ENCODE measurements around the gene PLXNA4.

PLXNA4 gene

DNA sequence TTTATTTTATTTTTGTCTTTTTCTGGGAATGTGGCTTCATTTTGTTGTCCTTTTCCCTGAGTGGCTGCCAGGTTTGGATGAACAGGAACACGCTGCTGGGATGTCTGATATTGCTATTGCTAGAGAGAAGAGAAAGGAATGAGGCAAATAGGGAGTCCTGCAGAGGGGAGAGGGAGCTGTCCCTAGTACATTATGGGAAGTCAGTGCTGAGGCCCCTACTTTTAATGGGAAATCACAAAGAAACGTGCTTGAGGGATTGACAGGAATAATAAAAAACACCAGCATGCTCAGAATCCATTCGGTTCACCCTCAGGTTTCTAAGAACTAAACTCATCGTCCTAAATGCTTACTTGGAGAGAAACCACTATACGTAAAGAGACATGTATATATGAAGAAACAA, 306.6 kb downstream of the PLXNA4 start:
- DNase-seq, result no peak
- Histone ChIP-seq H3K4me2 (ENCODE audit: low read length, poor library complexity, severe bottlenecking) (no peak overlapping the region), H3K23ac (ENCODE audit: low read length in 2 of 2) (no peak overlapping the region), H2BK15ac (ENCODE audit: low read depth, poor library complexity, severe bottlenecking) (no peak overlapping the region), H2AK5ac (ENCODE audit: low read length, severe bottlenecking) (no peak overlapping the region), H3K4ac (ENCODE audit: low read depth in 1 of 2, low read length in 2 of 2) (no peak overlapping the region), H3K27ac (ENCODE audit: low read length, poor library complexity, severe bottlenecking) (no peak overlapping the region), H3K18ac (ENCODE audit: low read depth in 1 of 2, low read length in 2 of 2) (no peak overlapping the region), H2BK5ac (ENCODE audit: low read depth, low read length, poor library complexity, severe bottlenecking) (no peak overlapping the region), H2AFZ (ENCODE audit: low read depth, low read length) (no peak overlapping the region), H3K14ac (ENCODE audit: low read length in 2 of 2) (no peak overlapping the region), H3K36me3 (ENCODE audit: control insufficient read depth in 1 of 2, insufficient read depth in 2 of 2, low read depth in 1 of 2, low read length in 2 of 2) (no peaks in the 10 kb centered on the region), H3K79me1 (replicated peaks; ENCODE audit: low read length, poor library complexity, severe bottlenecking) (no peaks in the 10 kb centered on the region), H4K91ac (ENCODE audit: low read length) (no peak overlapping the region), H4K8ac (ENCODE audit: low read length) (no peak overlapping the region), H2BK12ac (ENCODE audit: low read length in 2 of 2) (no peak overlapping the region), H3K9ac (ENCODE audit: low read length) (no peak overlapping the region), H3K4me3 (ENCODE audit: insufficient read depth in 1 of 2, low read depth in 1 of 2, low read length in 2 of 2) (no peak overlapping the region), H3K4me1 (ENCODE audit: control insufficient read depth, insufficient read depth, low read depth, low read length) (no peaks in the 10 kb centered on the region), H3K9me3 (ENCODE audit: control insufficient read depth, low read length) (no peaks in the 10 kb centered on the region), H3K27me3 (ENCODE audit: control insufficient read depth in 1 of 2, insufficient read depth in 1 of 2, low read length in 2 of 2) (no peaks in the 10 kb centered on the region), H2BK120ac (ENCODE audit: low read depth, low read length) (no peak overlapping the region)
- WGBS, result 38% methylated on average over 2 of the region's 5 CpGs

DNA sequence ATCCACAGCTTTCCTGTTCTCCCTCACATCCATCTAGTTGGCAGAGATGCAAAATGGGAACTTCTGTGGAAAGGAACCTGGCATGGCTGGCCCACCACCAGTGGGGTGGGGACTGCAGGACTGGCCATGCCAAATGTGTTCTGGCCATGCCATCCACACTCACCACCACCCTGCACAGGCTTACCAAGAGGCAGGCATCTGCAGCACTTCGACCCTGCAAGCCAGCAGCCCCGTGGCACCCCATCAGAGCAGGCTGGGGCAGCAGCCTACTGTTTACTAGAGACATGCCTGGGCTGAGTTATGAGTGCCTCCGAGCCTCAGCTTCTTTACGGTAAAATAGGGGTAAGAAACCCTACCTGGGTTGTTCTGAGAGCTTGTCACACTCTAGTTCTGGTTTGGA, 313.1 kb downstream of the PLXNA4 start:
- H2AFZ ChIP-seq (ENCODE audit: low read depth, low read length), result no peak overlapping the region
- no peaks in the 10 kb centered on the region for H3K79me1 ChIP-seq (replicated peaks; ENCODE audit: low read length, poor library complexity, severe bottlenecking)
- no peaks in the 10 kb centered on the region for H3K9me3 ChIP-seq (ENCODE audit: control insufficient read depth, low read length)
- no peak overlapping the region for H2BK15ac ChIP-seq (ENCODE audit: low read depth, poor library complexity, severe bottlenecking)
- H2BK120ac ChIP-seq (ENCODE audit: low read depth, low read length), result no peak overlapping the region
- no peak overlapping the region for H4K8ac ChIP-seq (ENCODE audit: low read length)
- H3K36me3 ChIP-seq (ENCODE audit: control insufficient read depth in 1 of 2, insufficient read depth in 2 of 2, low read depth in 1 of 2, low read length in 2 of 2), result no peaks in the 10 kb centered on the region
- H3K4me1 ChIP-seq (ENCODE audit: control insufficient read depth, insufficient read depth, low read depth, low read length), result no peaks in the 10 kb centered on the region
- no peak overlapping the region for H3K27ac ChIP-seq (ENCODE audit: low read length, poor library complexity, severe bottlenecking)
- no peak overlapping the region for H3K4me3 ChIP-seq (ENCODE audit: insufficient read depth in 1 of 2, low read depth in 1 of 2, low read length in 2 of 2)
- 69% methylated on average over 4 of the region's 4 CpGs for WGBS
- H3K27me3 ChIP-seq (ENCODE audit: control insufficient read depth in 1 of 2, insufficient read depth in 1 of 2, low read length in 2 of 2), result peaks cover 0 to 12% of the 10 kb centered on the region in 2 experiments
- H2AK5ac ChIP-seq (ENCODE audit: low read length, severe bottlenecking), result no peak overlapping the region
- no peak overlapping the region for H3K4ac ChIP-seq (ENCODE audit: low read depth in 1 of 2, low read length in 2 of 2)
- no peak overlapping the region for H3K23ac ChIP-seq (ENCODE audit: low read length in 2 of 2)
- no peak overlapping the region for H3K18ac ChIP-seq (ENCODE audit: low read depth in 1 of 2, low read length in 2 of 2)
- DNase-seq, result no peak
- no peak overlapping the region for H3K9ac ChIP-seq (ENCODE audit: low read length)
- H3K4me2 ChIP-seq (ENCODE audit: low read length, poor library complexity, severe bottlenecking), result no peak overlapping the region
- no peak overlapping the region for H2BK12ac ChIP-seq (ENCODE audit: low read length in 2 of 2)
- no peak overlapping the region for H2BK5ac ChIP-seq (ENCODE audit: low read depth, low read length, poor library complexity, severe bottlenecking)
- no peak overlapping the region for H3K14ac ChIP-seq (ENCODE audit: low read length in 2 of 2)
- H4K91ac ChIP-seq (ENCODE audit: low read length), result no peak overlapping the region

DNA sequence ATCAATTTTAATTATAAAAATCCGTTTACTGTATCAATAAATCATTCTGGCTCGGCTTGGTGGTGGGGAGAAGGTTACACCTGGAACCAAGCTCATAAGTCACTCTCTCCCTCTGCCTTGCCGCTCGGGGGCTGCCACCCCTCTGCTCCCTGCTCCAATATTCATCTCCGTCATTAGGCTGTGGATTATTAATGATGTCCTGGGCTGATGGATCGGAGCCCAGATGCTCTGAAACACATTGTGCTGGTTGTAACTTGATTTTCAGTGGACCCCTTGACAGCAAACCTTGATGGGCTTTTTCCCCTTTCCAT, 314.2 kb downstream of the PLXNA4 start:
- Histone ChIP-seq H2AFZ (ENCODE audit: low read depth, low read length) (no peak overlapping the region), H3K18ac (ENCODE audit: low read depth in 1 of 2, low read length in 2 of 2) (no peak overlapping the region), H3K79me1 (replicated peaks; ENCODE audit: low read length, poor library complexity, severe bottlenecking) (no peaks in the 10 kb centered on the region), H3K14ac (ENCODE audit: low read length in 2 of 2) (no peak overlapping the region), H2BK5ac (ENCODE audit: low read depth, low read length, poor library complexity, severe bottlenecking) (no peak overlapping the region), H3K4me2 (ENCODE audit: low read length, poor library complexity, severe bottlenecking) (no peak overlapping the region), H3K4me3 (ENCODE audit: insufficient read depth in 1 of 2, low read depth in 1 of 2, low read length in 2 of 2) (no peak overlapping the region), H3K27me3 (ENCODE audit: control insufficient read depth in 1 of 2, insufficient read depth in 1 of 2, low read length in 2 of 2) (peaks cover 0 to 12% of the 10 kb centered on the region in 2 experiments), H3K23ac (ENCODE audit: low read length in 2 of 2) (no peak overlapping the region), H3K4me1 (ENCODE audit: control insufficient read depth, insufficient read depth, low read depth, low read length) (no peaks in the 10 kb centered on the region), H2BK120ac (ENCODE audit: low read depth, low read length) (no peak overlapping the region), H2AK5ac (ENCODE audit: low read length, severe bottlenecking) (no peak overlapping the region), H4K91ac (ENCODE audit: low read length) (no peak overlapping the region), H3K9me3 (ENCODE audit: control insufficient read depth, low read length) (no peaks in the 10 kb centered on the region), H4K8ac (ENCODE audit: low read length) (no peak overlapping the region), H3K36me3 (ENCODE audit: control insufficient read depth in 1 of 2, insufficient read depth in 2 of 2, low read depth in 1 of 2, low read length in 2 of 2) (no peaks in the 10 kb centered on the region), H3K9ac (ENCODE audit: low read length) (no peak overlapping the region), H3K27ac (ENCODE audit: low read length, poor library complexity, severe bottlenecking) (no peak overlapping the region), H2BK12ac (ENCODE audit: low read length in 2 of 2) (no peak overlapping the region), H2BK15ac (ENCODE audit: low read depth, poor library complexity, severe bottlenecking) (no peak overlapping the region), H3K4ac (ENCODE audit: low read depth in 1 of 2, low read length in 2 of 2) (no peak overlapping the region)
- WGBS, result 79% methylated on average over 6 of the region's 6 CpGs
- DNase-seq, result no peak

DNA sequence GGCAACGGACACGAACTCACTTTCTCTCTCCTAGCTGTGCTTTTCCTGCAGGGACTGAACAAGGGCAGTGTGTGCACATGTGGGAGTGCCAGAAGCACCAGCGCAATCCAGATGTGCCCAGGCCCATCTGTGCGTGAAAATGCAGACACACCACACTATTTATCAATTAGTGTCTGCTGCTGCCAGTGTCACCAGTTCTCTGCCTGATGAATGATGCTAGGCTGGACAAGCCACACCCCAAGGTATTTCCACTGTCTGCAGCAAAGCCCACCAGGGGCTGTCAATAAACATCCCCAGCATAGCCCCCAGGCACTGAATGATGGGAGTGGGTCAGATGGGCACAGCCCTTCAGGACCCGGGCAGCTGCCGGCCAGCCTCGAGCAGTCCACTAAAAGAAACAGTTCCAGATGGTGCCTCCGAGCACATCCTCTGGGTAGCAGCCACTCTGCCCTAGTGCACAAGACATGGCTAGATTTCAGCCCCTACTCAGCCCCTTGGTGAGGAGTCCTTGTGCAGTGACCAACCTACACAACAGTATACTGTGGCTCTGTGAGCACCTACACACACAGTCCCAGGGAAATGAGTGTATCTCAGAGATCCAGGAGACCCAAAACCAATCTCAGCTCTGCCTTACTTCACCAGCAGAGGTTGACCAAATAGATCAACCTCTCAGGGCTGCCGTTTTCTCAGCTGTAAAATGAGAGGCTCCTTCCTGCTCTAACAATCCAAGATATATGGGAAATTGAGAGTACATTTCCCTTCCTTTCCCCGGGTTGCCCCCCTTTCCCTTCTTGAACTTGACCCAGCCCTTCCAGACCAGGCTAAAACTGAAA, 314.7 kb downstream of the PLXNA4 start:
- no peak overlapping the region for H3K9ac ChIP-seq (ENCODE audit: low read length)
- no peak overlapping the region for H2BK120ac ChIP-seq (ENCODE audit: low read depth, low read length)
- H3K36me3 ChIP-seq (ENCODE audit: control insufficient read depth in 1 of 2, insufficient read depth in 2 of 2, low read depth in 1 of 2, low read length in 2 of 2), result no peaks in the 10 kb centered on the region
- H3K4me2 ChIP-seq (ENCODE audit: low read length, poor library complexity, severe bottlenecking), result no peak overlapping the region
- no peaks in the 10 kb centered on the region for H3K4me1 ChIP-seq (ENCODE audit: control insufficient read depth, insufficient read depth, low read depth, low read length)
- H3K27ac ChIP-seq (ENCODE audit: low read length, poor library complexity, severe bottlenecking), result no peak overlapping the region
- no peak overlapping the region for H2BK5ac ChIP-seq (ENCODE audit: low read depth, low read length, poor library complexity, severe bottlenecking)
- no peak overlapping the region for H3K4me3 ChIP-seq (ENCODE audit: insufficient read depth in 1 of 2, low read depth in 1 of 2, low read length in 2 of 2)
- no peak overlapping the region for H3K14ac ChIP-seq (ENCODE audit: low read length in 2 of 2)
- no peak overlapping the region for H4K8ac ChIP-seq (ENCODE audit: low read length)
- H3K18ac ChIP-seq (ENCODE audit: low read depth in 1 of 2, low read length in 2 of 2), result no peak overlapping the region
- DNase-seq, result no peak
- H3K27me3 ChIP-seq (ENCODE audit: control insufficient read depth in 1 of 2, insufficient read depth in 1 of 2, low read length in 2 of 2), result peaks cover 0 to 12% of the 10 kb centered on the region in 2 experiments
- H3K9me3 ChIP-seq (ENCODE audit: control insufficient read depth, low read length), result no peaks in the 10 kb centered on the region
- no peak overlapping the region for H3K4ac ChIP-seq (ENCODE audit: low read depth in 1 of 2, low read length in 2 of 2)
- H2AFZ ChIP-seq (ENCODE audit: low read depth, low read length), result no peak overlapping the region
- no peaks in the 10 kb centered on the region for H3K79me1 ChIP-seq (replicated peaks; ENCODE audit: low read length, poor library complexity, severe bottlenecking)
- WGBS, result 87% methylated on average over 10 of the region's 10 CpGs
- H2BK15ac ChIP-seq (ENCODE audit: low read depth, poor library complexity, severe bottlenecking), result no peak overlapping the region
- H4K91ac ChIP-seq (ENCODE audit: low read length), result no peak overlapping the region
- H2AK5ac ChIP-seq (ENCODE audit: low read length, severe bottlenecking), result no peak overlapping the region
- no peak overlapping the region for H2BK12ac ChIP-seq (ENCODE audit: low read length in 2 of 2)
- no peak overlapping the region for H3K23ac ChIP-seq (ENCODE audit: low read length in 2 of 2)
